Activated CD4-positive, alpha-beta T cell treated with anti-CD3 and anti-CD28 coated beads, Interleukin-2, Interleukin-4, amounts not matched to agents 100 ng/mL and 50 ng/mL, durations not matched to agents 16 hours and 8 hours (primary cell): Measurements from ENCODE around the gene LIN54.
"Not testable (repeated sequence)": the region's sequence is repeated elsewhere in the genome, so short reads cannot be mapped to it uniquely, and the experiment has no call there.

Experiments
- DNase-seq: peaks from one replicate; pipeline ENCODE4 v3.0.0-alpha.2; 2020; ENCODE audit warnings: low spot score

Gene LIN54

DNA sequence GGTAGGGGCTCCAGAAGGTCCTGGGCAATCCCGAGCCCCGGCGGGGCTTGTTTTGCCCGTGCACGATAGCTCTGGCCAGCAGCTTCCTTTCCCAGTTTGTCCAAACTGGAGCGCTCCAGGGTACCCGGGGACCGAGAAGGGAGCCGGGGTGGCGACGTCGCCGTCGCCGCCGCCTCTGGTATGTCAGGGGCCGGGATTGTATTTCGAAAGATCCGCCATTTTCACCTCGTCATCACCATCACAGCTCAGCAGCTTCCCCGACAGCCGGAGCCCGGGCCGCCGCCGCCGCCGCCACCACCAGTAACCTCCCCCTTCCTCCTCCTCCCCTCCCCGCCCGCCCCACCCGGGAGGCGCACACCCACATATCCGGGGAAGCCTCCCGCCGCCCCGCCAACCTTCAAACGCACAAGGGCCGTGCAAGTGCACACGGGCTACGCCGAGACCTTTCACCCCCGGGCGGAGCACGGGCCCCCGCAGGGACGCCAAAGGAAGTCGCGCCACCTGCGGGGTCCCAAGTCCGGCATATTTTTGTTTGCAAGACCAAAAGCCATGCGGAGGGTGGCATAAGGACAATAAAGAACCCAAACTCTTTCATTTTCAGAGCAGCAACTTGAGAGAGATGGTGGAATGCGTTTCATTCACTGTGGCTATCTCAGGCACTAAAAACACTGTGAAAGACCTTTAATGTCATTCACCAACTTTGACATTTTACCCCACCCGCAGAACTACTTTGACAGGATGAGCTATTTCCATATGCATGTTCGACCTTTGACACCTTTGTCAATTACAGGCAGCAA is at the start of gene LIN54:
Gene LIN54 (minus strand): TSS at position 302 of the 797 bp plus-strand sequence. CDS start 25,979 bp downstream, outside the sequence.
- DNase-seq: peak; percentile 87

GRCh38 chr4:83054928-83055327 is 44.3 kb upstream of the LIN54 start:
- DNase-seq: no peak

DNA sequence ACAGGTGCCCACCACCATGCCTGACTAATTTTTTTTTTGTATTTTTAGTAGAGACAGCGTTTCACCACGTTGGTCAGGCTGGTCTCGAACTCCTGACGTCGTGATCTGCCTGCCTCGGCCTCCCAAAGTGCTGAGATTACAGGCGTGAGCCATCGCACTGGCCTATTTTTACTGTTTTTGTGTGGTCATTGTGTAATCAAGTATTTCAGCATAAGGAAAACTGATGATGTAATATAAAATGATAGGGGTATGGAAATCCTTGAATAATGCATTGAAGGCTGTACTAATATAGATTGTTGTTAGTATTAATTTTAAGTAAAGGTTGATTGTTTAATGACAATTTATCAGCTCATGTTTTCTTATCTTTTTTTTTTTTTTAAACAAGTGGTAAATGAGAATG is 38.2 kb upstream of the LIN54 start:
- not testable (repeated sequence) for DNase-seq

DNA sequence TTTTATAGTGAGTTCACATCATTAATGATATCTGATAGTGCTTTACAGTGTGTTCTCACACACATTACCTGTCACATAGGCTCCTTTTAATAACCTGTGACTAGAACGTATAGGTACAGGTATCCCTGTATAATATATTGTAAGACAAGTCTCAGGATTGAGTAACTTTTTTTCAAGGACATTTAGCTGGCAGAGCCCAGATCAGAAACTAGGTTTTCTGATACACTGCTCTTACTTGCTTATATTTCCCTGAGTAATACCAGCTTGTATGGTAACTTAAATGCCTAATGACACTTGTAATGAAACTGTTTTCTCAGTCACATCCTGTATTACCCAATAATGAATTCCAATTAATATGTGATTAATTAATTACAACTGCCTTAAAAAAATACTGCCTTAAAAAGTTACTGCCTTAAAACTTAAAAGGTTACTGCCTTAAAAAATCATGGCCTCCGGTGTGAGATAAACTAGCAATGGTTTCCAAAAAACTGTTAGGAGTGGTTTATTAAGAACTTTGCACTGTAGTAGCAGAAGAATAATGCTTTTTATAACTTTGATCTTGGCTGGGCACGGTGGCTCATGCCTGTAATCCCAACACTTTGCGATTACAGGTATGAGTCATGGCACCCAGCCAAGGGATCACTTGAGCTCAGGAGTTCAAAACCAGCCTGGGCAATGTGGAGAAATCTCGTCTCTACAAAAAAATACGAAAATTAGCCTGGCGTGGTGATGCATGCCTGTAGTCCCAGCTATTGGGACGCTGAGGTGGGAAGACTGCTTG is 36.3 kb upstream of the LIN54 start:
- DNase-seq: no peak

GRCh38 chr4:83043801-83044407 is 33.3 kb upstream of the LIN54 start:
- peak; percentile 19 for DNase-seq

- DNase-seq: not testable (repeated sequence)
These were observed 32.5 kb upstream of the LIN54 start for GRCh38 chr4:83043157-83043556.

GRCh38 chr4:83040269-83040668 is 29.6 kb upstream of the LIN54 start:
- DNase-seq: no peak

GRCh38 chr4:83036991-83037665 is 26.5 kb upstream of the LIN54 start:
- no peak for DNase-seq

DNA sequence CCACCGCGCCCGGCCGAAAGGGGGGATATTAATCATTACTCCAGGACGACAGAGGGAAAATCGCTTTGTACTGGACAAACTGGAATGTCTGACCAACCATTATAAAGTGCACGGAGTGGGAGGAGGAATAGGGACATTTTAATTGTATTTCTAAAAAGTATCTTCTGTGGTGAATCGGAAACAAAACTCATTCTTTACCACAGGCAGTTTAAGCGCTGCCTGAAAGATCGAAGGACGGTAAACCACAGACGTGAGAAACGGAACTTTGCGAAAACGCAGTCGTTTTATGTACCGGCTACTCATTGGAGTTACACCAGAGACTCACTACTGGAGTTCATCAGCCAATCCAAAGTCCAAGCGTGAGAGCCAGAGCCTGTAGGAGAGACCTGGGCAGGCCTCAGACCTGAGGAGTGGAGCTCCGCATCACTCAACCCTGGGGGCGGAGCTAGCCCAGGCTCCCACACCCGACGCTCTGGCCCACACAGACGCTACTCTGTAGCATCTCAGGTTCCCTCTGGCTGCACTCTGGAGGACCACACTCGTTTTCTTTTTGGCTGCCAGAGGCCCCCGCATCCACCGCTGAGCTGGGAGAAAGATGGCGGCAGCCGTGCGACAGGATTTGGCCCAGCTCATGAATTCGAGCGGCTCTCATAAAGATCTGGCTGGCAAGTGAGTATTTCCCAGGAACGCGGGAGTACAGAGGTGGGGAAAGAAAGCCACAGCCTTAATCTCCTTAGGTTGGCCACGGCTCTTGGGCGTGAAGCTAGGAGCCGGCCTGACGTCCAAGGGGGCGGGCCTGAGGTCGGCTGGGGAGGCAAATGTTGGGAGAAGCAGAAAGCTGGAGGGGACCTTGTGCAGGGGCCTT is 24.2 kb upstream of the LIN54 start, which contains the start of gene COPS4:
Gene COPS4 (plus strand): TSS at position 554 of the 865 bp plus-strand sequence. CDS start 42 bp downstream, at position 596.
- DNase-seq: peak; percentile 99

DNA sequence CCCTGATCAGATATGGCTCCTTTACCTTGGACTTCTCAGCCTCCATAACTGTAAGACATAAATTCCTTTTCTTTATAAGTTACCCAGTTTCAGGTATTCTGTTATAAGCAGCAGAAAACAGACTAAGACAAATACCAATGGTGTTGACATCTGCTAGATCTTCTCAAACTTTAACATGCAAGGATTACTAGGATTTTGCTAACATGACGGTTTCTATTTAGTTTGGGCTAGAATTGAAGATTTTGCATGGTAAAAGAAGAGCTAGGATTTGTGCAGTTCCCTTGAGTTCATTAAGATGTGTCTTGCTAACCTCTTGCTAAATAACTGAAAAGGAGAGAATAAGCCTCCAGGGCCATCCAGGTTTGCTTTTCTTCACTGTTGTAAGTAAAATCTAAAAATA is 19.1 kb upstream of the LIN54 start:
- DNase-seq: no peak

DNA sequence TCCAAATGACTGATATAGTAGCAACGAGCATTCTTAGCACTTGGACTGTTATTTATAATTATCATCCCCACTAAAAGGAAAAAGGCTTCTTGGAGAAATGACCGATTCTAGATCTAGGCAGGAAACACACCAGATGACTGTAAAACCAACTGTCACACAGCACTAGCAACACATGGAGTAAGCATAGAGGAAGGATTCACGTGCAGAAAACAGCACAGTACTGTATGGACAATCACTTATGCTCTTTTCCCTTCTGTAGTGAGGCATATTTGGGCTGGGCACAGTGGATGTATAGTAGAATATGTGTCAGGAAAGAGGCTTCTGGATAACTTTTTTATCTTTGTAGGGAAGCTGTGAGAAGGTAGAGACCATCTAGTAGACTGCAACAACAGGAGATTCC is 18.4 kb upstream of the LIN54 start:
- no peak for DNase-seq

GRCh38 chr4:83025563-83025962 is 14.9 kb upstream of the LIN54 start:
- DNase-seq: no peak

GRCh38 chr4:83024233-83024632 is 13.6 kb upstream of the LIN54 start:
- no peak for DNase-seq

DNA sequence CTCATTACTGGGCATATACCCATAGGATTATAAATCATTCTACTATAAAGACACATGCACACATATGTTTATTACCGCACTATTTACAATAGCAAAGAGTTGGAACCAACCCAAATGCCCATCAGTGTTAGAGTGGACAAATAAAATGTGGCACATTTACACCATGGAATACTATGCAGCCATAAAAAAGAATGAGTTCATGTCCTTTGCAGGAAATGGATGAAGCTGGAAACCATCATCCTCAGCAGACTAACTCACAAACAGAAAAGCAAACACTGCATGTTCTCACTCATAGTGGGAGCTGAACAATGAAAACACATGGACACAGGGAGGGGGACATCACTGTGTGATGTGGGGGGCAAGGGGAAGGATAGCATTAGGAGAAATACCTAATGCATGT is 13.0 kb upstream of the LIN54 start:
- not testable (repeated sequence) for DNase-seq

DNA sequence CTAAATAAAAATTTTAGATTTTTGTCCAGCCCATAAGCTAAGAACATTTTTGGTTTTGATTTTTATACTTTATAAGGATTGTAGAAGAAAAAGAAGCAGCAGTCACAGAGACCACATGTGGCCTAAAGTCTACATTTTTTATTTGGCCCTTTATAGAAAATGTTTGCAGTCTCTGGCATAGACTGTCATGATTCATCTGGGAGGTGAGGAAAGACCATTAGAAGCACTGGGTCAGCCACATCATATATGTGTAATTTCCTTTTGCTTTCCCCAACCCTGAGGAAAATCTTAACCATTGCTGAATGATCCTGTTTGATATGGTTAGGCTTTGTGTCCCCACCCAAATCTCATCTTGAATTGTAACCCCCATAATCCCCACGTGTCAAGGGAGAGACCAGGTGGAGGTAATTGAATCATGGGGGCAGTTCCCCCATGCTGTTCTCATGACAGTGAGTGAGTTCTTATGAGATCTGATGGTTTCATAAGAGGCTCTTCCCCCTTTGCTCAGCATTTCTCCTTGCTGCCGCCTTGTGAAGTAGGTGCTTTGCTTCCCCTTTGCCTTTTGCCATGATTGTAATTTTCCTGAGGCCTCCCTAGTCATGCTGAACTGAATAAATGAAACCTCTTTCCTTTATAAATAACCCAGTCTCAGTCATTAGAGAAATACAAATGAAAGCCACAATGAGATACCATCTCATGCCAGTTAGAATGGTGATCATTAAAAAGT is 12.3 kb upstream of the LIN54 start:
- no peak for DNase-seq

DNA sequence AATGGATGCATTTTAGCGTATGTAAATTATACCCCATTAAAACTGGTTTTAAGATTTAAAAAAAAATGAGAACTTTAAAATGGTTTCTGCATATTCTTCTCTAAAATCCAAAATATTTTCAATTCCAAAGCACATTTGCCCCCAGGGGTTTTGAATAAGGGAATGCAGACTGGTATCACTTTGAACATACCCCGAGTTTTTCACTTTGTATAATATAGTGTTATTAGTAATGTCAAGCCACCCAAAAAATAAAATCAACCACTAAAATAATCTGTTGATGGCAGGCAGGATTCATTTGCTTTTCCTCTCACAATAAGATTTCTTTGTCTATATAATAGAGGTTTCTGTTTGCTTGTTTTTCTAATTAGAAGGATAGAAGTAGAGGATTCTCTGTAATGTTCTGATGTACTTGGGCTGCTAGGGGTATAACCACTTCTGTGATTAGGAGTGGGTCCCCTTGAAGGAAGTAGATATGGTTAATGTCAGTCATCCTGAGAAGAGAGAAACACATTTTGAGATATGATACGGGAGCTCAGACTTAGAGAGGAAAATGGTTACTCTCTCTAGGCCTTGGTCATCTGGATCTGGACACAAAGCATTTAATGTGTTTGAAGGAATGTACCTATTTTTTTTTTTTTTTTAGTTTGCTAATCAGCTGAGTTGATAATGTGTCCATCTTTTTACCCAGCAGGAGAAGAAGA is 9.3 kb upstream of the LIN54 start:
- peak; percentile 61 for DNase-seq

DNA sequence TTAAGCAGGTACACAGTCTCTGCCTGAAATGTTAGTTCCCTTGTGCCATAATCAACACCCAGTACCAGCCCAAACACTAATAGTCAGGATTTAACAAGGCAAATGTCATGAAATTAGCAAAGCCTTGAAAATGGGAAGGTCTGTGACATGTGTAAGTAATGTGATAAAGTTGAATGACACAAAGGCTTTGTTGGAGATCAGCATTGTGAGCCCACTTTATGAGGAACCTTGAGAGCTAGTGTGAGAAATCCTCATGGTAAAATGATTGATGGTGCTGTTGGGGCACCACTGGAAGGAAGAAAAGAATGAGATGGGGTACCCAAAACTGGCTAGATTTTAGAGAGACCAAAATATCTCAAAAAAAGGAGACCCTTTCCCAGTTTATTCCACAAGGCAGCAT is 3.3 kb upstream of the LIN54 start:
- no peak for DNase-seq

- no peak for DNase-seq
These were observed 2.8 kb upstream of the LIN54 start for GRCh38 chr4:83013420-83013867.

- DNase-seq: peak; percentile 98
These were observed 2.2 kb upstream of the LIN54 start for GRCh38 chr4:83012687-83013419.
